Mucosa of descending colon (tissue), 3 donors: Measurements from ENCODE around the gene BEST2. TPM values are rescaled to one million over a fixed set of nuclear protein-coding genes. Genes with fewer than 3 reads are reported as not detected.

Experiments used
- ATAC-seq: fragments of 200-7000 bp; cut with Tn5 transposase; one replicate; pipeline ENCODE4 v1.9.1; 2020; ENCODE audit warnings: mild to moderate bottlenecking, moderate library complexity
- DNase-seq, 3 donors: peaks; one replicate each; pipeline ENCODE4 v3.0.0-alpha.2; 2020
- H3K36me3 ChIP-seq: fragments of 200-600 bp; one replicate; pipeline ENCODE4 v1.8.0; 2021; ENCODE audit warnings: low read depth, mild to moderate bottlenecking
- H3K4me1 ChIP-seq: fragments of 200-600 bp; one replicate; pipeline ENCODE4 v1.8.0; 2021; ENCODE audit warnings: low read depth, mild to moderate bottlenecking
- H3K4me3 ChIP-seq: fragments of 200-600 bp; one replicate; pipeline ENCODE4 v1.8.0; 2021; ENCODE audit warnings: mild to moderate bottlenecking
- H3K9me3 ChIP-seq: fragments of 200-600 bp; one replicate; pipeline ENCODE4 v1.8.0; 2021; ENCODE audit warnings: mild to moderate bottlenecking
- CTCF ChIP-seq: fragments of 200-600 bp; IDR thresholded peaks from one replicate; pipeline ENCODE4 v1.8.0; 2022; ENCODE audit warnings: antibody characterized with exemption, mild to moderate bottlenecking
- intact Hi-C, 2 donors: fragments of 100-400 bp; cut with DNase I in 1 of 2; cut with micrococcal nuclease in 1 of 2; formaldehyde crosslinking; loops; one replicate each; pipeline versions ENCODE4 v1.11.0 to v1.11.1; 2022; cut with DNase I, micrococcal nuclease
- total RNA-seq, 3 donors: library from RNA; stranded (reverse); fragmentation: NEBNext Ultra II Directional in 2 of 3; extraction: Animal tissue kit (Norgen Biotek cat#: 25700) in 2 of 3; gene quantifications; one replicate each; pipeline versions ENCODE4 v1.2.1 to v1.2.4, GENCODE V29; 2021 to 2023
- donor health status: DM: no; HTN: no; CAD: no; lungs with moderate emphysema.
- donor health status: DM: no; HTN: no; CAD: no.
- donor health status: DM: no; HTN: yes; CAD: no.

BEST2 gene
- total RNA-seq, 3 donors from 2014 or later, result 29.0 to 167 (median 32.2) TPM

DNA sequence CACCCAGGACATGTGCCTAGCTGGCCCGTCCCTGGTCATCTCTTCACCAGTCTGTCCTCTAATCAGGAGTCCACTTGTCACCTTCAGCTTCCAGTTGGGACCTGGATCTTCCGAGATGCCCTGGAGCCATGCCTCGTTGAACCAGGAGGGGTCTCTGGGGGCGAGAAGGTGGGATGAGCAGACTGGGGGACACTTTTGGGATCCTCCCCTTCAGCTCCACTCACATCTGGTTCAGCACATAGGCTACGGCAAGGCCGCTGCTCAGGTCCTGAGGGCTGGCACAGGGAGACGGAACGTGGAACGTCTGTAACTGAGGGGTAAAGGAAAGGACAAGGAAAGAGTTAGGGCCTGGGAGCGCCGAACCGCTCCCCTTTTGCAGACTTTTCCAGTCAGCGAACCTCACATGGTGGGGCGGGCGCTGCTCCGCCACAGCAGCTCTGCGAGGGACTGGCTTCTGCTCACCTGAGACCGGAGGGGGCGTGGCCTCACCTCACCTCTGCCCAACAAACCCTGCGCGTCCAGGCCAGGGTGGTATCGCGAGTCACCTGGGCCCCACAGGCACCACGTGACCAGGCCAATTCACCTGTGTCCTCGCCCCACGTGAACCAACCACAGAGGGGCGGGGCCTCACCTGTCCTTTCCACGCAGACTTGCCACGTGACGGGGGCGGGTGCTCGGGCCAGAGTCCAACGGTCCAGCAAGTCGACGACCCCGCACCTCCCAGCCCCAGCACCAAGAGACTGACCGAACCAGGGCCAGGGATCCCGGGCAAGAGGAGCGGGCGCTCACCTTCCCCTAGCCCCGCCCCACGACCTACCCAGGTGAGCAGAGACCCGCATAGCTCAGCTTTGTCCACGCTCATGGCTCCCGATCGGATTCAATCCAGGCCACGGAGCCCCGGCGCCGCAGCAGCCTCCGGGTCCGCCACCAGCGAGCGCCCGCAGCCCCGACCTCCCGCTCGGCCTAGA lies 23.3 kb downstream of the BEST2 start, which contains the start of gene HOOK2:
Gene HOOK2, minus strand, starts transcription at position 965 of the 968 bp plus-strand sequence. Its CDS starts 103 bp downstream, at position 862.
- DNase-seq, result peak; percentile 97 to 98 (median 98)
- Histone ChIP-seq H3K4me3 (peak within 1 kb of the TSS; percentile 38), H3K4me1 (peaks cover 37% of the 10 kb centered on the region), H3K36me3 (no peaks in the 10 kb centered on the region), H3K9me3 (no peaks in the 10 kb centered on the region)
- TF ChIP-seq CTCF, result no peak
- peak; percentile 81 for ATAC-seq
- intact Hi-C loops, result no loop called here

DNA sequence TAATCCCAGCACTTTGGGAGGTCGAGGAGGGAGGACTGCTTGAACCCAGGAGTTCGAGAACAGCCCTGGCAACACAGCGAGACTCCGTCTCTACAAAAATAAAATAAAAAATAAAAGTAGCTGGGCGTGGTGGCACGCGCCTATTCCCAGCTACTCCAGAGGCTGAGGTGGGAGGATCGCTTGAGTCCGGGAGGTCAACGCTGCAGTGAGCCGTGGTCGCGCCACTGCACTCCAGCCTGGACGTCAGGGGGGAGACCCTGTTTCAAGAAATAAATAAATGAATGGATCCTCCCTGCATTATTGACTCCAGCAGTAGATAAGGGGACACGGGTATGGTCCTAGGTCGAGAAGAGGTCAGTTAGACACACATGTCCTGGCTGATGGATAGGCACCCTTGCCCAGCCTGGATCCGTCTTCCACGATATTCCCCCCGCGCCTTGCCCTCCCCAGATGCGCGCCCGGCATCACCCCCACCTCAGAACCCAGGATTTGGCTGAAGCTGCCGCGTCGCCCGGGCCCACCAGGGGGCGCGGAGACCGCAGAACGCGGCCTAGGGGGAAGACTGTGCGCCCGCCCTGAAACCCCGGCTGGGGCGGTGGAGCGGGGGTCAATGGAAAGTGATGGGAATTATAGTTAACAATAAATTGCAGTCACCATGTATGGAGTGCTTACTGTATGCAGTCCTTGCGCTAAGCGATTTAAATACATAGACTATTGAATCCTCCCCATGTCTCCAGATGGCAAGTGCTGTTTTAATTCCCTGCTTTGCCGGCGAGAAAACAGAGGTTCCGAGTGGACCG lies 25.8 kb downstream of the BEST2 start:
- peaks cover 38% of the 10 kb centered on the region for H3K4me1 ChIP-seq
- intact Hi-C loops, result loop anchor here in 1 of 2 donors (2.0 kb wide), 1 partner anchor 19 kb away; no protein-coding TSS in a partner anchor
- ATAC-seq (peak; percentile 49), DNase-seq (peak; percentile 87 to 92 (median 88))
- H3K36me3 ChIP-seq, result no peaks in the 10 kb centered on the region
- H3K4me3 ChIP-seq, result peak overlapping the region; percentile 24
- TF ChIP-seq CTCF, result peak; percentile 96
- no peaks in the 10 kb centered on the region for H3K9me3 ChIP-seq

GRCh38 chr19:12778017-12778904 lies 26.7 kb downstream of the BEST2 start:
- Histone ChIP-seq H3K4me3 (peak overlapping the region; percentile 24), H3K9me3 (no peaks in the 10 kb centered on the region), H3K36me3 (no peaks in the 10 kb centered on the region), H3K4me1 (peaks cover 43% of the 10 kb centered on the region)
- DNase-seq (peak; percentile 74 to 86 (median 79)), ATAC-seq (peak; percentile 12)
- intact Hi-C loops, result no loop called here
- no peak for TF ChIP-seq CTCF

DNA sequence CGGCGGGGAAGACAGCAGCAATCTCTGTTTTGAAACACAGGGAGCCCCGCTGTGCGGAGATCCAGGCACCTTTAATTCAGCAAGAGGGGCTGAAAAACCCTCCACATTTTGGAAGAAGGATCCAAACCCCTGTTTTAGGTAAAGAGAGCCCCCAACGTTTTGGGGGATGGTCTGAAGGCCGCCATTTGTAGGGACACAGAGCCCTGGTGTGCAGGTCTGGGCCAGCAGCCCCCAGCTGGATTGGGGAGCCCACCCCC lies 27.2 kb downstream of the BEST2 start:
- Histone ChIP-seq H3K4me3 (no peak overlapping the region), H3K4me1 (peaks cover 46% of the 10 kb centered on the region)
- no peak for ATAC-seq

More for the DNA sequence above, 27.2 kb downstream of the BEST2 start:
- Histone ChIP-seq H3K36me3 (no peaks in the 10 kb centered on the region), H3K9me3 (no peaks in the 10 kb centered on the region)
- no peak for TF ChIP-seq CTCF
- intact Hi-C loops, result no loop called here
- no peak for DNase-seq
